ENCODE data around the gene APCDD1.
"Not testable (repeated sequence)": the region's sequence is repeated elsewhere in the genome, so short reads cannot be mapped to it uniquely, and the experiment has no call there.

APCDD1 gene

GRCh38 chr18:10497206-10497749, 42.8 kb downstream of the APCDD1 start:
- no peak for DNase-seq

- peak; percentile 3 for DNase-seq
These were observed 44.8 kb downstream of the APCDD1 start for GRCh38 chr18:10499230-10499629.

GRCh38 chr18:10500038-10500437, 45.6 kb downstream of the APCDD1 start:
- DNase-seq: no peak

- DNase-seq: no peak
These were observed 50.3 kb downstream of the APCDD1 start for GRCh38 chr18:10504723-10505122.

DNA sequence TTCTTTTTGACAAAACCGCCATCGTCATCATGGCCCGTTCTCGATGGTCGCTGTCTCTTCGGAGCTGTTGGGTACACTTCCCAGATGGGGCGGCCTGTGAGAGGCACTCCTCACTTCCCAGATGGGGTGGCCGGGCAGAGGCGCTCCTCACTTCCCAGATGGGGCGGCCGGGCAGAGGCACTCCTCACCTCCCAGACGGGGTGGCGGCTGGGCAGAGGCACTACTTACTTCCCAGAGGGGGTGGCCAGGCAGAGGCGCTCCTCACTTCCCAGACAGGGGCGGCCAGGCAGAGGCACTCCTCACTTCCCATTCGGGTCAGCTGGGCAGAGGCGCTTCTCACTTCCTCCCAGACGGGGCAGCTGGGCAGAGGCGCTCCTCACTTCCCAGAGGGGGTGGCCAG, 51.5 kb downstream of the APCDD1 start:
- DNase-seq: not testable (repeated sequence)

DNA sequence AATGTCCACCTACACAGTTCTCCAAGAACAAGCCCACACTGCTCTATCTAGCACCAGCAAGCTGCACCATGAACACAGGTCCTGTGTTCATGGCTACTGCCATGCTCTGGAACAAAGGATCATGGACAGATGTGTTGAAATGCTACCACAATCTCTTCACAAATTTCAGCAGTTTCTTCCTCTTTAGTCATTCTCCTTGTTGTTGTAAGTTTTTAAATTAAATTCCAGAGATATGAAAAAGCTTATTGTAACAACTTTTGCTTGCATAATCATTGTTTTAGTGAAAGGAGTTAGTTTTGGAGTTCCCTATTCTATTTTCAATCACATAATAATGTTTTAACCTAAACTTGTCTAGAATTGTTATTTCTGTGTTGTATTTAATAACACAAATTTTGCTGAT, 54.2 kb downstream of the APCDD1 start:
- no peak for DNase-seq

- DNase-seq: no peak
These were observed 56.8 kb downstream of the APCDD1 start for GRCh38 chr18:10511236-10511635.

GRCh38 chr18:10514082-10514481, 59.6 kb downstream of the APCDD1 start:
- no peak for DNase-seq

DNA sequence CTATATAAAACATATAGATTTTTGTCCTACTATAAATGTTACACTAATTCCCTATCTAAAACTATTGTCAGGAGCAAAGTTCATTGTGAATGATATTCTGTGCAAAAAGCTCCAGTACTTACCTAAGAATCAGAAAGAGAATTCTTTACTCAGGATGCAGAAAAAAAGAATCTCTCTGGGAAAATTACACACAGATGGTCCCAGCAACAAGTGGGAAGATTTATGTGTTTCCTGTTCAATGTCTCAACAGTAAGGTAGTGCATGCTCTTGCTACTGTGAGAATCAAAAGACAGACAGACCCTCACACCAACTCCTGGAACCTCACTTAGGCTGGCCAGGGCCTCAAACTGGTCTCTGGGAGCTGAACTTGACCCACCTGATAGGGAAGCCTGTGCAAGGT, 60.2 kb downstream of the APCDD1 start:
- no peak for DNase-seq

DNA sequence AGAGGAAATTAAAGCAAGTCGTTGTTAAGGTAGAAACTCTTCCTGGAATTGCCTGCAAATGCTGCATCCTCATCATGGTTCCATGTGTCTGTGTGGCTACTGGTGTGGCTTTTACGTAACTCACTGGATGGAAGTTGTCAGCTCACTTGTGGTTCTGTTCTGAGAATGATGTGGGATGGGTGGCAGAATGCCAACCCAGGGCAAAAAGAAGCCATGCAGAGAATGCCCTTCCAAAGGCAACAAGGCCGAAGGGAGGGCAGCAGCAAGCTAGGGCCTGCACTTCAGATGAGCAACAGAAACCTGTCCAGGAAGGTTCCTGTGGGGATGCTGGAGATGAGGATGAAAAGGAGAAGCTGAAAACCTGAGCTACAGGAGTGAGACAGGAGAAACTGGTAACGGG, 61.0 kb downstream of the APCDD1 start:
- no peak for DNase-seq

DNA sequence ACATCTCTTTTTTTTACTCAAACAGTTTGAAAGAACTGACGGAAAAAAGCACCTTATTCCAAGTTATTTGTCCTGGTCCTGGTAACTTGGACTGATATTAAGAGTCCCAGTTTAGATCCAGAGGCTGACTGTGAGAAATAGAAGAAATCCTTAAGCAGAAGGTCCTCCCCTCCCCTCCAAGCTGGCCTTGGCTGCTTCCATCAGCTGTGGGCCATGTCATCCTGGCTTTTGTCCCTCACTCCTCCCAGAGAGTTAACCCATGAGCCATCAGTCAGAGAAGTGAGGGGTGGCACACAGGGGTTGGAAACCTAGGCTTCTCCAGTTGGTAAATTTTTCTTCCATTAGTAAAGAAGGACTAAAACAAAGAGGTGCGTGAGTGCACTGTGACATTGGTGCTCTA, 61.6 kb downstream of the APCDD1 start:
- no peak for DNase-seq

DNA sequence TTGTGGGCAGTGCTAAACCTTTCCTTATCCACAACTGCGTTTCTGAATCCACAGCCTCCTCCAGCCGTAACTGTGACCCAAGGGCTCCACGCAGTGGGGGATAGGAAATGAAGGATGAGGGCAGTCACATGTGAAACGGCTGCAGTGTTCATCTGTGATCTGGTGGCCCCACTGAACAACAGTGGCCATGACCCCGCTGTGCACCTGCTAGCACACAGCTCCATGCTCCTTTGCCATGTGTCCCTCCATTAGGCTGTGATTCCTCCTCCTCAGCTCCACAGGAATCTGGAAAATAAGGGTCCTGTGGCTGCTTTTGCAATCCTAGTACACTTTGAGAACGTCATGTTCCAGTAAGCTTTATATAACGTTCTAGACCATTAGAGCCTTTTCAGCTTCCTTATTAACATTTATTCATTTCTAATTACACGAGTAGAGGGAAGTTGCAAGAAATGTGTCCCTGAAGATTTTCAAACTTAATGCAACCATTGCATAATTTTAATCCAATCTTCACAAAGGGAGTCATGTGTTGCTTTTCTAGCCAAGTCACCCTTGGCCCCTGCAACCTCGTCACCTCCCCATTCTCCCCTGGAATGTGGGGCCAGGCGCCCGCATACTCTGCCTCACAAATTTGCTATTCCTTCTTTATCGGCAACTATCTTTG, 64.3 kb downstream of the APCDD1 start:
- no peak for DNase-seq

DNA sequence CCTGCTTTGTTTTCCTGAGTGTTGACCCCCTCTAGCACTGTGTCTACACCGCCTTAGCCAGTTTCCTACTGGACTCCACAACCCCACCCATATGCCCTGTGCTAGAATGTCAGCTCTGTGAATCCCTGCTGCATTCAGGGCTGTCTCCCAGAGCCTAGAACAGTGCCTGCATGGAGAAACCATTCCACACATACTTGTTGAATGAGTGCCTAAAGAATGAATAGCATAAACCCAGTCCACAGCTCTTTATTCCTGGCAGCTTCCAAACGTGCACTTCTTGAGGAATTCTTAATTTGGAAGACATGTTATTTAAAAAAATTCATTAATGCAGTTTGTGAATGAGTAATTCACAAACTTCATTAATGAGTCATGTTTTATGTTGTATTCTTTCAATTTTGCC, 64.9 kb downstream of the APCDD1 start:
- no peak for DNase-seq

DNA sequence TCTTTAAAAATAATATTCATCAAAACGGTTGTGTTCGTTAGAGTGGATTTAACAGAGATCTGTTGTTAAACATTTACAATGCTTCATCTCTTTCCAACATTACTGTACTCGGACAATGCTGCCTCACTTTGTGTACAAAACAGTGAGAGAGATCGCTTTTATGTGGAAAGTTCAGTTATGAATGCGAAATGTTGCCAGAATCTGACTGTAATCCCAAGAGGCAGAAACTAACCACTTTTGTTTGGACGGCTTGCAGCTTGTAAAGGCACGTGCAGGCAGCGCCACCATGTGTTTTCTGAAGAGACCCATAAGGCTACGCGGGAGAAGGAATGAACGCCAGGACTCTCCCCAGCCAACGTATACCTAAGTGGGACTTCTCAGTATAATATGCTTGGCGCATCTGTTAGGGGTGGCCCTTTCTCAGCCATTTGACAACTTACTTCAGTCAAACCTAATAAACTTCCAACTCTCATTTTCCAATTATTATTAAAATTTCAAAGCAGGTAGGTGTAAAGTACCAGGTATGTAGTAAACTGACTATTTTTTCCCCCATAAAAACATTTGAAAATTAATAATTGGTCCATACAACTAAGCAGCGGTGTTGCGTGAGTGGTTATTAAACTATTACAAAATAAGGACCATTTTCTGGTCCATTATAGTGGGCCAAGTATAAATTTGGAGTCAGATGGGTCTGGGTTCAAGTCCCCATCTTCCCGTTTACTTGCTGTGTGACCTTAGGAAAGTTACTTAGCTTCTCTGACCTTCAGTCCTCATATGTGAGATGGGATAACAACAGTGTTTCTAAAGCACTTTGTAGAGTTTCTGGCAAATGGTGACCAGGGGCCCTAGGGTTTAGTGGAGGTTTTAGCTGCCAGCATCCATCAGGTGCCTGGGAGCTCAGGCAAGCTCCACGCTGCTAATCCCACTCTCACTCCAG, 65.8 kb downstream of the APCDD1 start:
- DNase-seq: peak; percentile 50

- DNase-seq: no peak
These were observed 67.1 kb downstream of the APCDD1 start for GRCh38 chr18:10521566-10521965.

DNA sequence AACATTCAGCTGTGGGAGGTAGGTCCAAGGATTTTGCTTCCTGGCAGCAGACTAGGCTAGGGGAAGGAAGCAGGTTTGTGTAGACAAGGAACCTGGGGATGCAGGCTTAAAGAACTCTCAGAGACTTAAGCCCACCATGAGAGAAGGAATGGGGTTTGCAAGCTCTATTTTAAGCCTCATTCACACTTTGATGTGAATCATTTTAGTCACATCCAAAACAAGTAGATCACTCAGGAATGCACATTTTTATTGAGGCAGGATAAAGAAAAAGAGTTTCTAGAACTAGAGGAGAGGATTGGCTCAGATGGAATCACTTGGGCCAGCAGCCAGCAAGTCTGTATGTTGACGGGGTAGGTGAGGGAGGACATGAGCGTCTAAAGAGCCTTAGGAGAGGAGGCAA, 68.1 kb downstream of the APCDD1 start:
- no peak for DNase-seq

GRCh38 chr18:10523544-10523943, 69.1 kb downstream of the APCDD1 start:
- DNase-seq: no peak

- no peak for DNase-seq
These were observed 70.3 kb downstream of the APCDD1 start for GRCh38 chr18:10524507-10525370.

- DNase-seq: no peak
These were observed 70.9 kb downstream of the APCDD1 start for GRCh38 chr18:10525371-10525691.

GRCh38 chr18:10525697-10526560, 71.5 kb downstream of the APCDD1 start, which contains the start of gene NAPG:
NAPG (plus strand) TSS chr18:10526027; CDS start chr18:10526103, 76 bp downstream.
- DNase-seq: peak; percentile 91

GRCh38 chr18:10526561-10526949, 72.1 kb downstream of the APCDD1 start:
- no peak for DNase-seq

DNA sequence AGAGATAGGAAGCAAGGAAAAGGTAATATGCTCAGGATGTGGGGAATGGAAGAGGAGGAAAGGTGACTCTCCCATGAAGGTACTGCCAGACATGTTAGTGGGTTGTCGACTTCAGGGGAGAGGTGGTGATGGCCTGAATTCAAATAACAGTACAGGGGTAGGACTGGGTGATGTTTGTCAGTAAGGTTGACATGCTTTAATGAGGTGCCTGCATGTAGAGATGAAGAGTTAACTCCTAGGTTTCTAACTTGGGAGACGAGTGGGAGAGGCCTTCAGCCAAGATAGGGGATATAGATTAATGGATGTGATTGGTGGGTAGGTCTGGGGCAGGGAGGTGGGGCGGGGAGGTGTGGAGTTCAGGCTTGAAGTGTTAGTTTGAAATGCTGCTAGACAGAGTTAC, 74.0 kb downstream of the APCDD1 start:
- DNase-seq: no peak
